Esophagus muscularis mucosa (tissue), 4 donors: Measurements from ENCODE around the gene ANKRD27.

Experiments used
- EP300 ChIP-seq: sonication (generic); formaldehyde crosslinking; IDR thresholded peaks from one replicate; pipeline ENCODE4 v1.6.1; 2017; ENCODE audit warnings: antibody characterized with exemption
- POLR2A ChIP-seq: fragments of 450-650 bp; IDR thresholded peaks from one replicate; pipeline ENCODE4 v1.6.1; 2017; ENCODE audit warnings: antibody characterized with exemption, moderate library complexity, mild to moderate bottlenecking, low read depth
- POLR2AphosphoS5 ChIP-seq, 2 donors: sonication (generic); formaldehyde crosslinking; IDR thresholded peaks; one replicate each; pipeline ENCODE4 v1.6.1; 2017; ENCODE audit warnings: antibody characterized with exemption in 2 of 2
- TF ChIP-seq, protein P1 (sequence below), 3 experiments: fragments of 200-600 bp in 2 of 3; fragments of 450-650 bp in 1 of 3; sonication (generic) in 2 of 3; IDR thresholded peaks; one replicate each; pipeline ENCODE4 v1.5.1; 2017 to 2019; ENCODE audit warnings: antibody characterized with exemption in 3 of 3, mild to moderate bottlenecking in 2 of 3, moderate library complexity in 1 of 3

GRCh38 chr19:32651729-32652140 lies 23.2 kb downstream of the ANKRD27 start:
- TF ChIP-seq, protein P1, sequence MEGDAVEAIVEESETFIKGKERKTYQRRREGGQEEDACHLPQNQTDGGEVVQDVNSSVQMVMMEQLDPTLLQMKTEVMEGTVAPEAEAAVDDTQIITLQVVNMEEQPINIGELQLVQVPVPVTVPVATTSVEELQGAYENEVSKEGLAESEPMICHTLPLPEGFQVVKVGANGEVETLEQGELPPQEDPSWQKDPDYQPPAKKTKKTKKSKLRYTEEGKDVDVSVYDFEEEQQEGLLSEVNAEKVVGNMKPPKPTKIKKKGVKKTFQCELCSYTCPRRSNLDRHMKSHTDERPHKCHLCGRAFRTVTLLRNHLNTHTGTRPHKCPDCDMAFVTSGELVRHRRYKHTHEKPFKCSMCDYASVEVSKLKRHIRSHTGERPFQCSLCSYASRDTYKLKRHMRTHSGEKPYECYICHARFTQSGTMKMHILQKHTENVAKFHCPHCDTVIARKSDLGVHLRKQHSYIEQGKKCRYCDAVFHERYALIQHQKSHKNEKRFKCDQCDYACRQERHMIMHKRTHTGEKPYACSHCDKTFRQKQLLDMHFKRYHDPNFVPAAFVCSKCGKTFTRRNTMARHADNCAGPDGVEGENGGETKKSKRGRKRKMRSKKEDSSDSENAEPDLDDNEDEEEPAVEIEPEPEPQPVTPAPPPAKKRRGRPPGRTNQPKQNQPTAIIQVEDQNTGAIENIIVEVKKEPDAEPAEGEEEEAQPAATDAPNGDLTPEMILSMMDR (IDR thresholded peaks at IDR 0.05) = no peak
- no peak for TF ChIP-seq POLR2A
- TF ChIP-seq EP300 = no peak
- no peak for TF ChIP-seq POLR2AphosphoS5 (IDR thresholded peaks at IDR 0.05)
